Measurements from ENCODE around the gene SYNPR.

Gene SYNPR

DNA sequence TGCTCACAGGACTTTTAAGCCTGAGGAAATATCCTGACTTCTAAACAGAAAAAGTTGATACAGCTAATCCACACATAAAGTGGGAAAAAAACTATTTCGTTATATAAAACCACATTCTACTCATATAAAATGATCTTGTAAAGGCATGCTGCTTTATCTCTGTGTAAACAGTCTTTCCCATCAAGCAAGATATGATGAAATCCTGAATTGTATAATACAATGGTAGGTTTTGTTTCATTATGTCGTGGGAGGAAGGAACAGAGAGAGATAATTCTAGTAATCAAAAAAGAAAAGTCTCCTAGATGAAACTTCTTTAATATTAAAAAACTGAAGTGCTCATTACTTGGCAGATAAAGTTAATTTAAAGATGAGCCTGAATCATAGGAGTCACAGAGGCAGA, 281.8 kb downstream of the SYNPR start:
- no peak for DNase-seq

DNA sequence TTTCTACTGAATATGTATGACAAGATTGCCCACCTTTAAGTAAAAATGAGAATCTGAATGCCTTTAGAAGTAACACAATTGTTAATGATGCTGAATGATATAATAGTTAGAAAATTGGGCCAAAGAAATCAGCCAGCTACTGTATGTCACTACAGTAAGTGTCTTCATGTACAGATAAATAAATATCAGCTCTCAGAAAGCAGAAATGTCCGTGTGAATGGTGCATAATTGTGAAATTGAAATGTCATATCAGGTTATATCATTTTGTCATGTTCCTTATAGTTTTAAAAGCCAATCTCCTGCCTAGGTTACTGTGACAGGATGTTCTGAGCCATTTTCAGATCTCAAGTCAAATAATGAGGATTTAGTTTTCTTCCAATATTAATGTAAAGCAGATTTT, 283.8 kb downstream of the SYNPR start:
- DNase-seq: no peak

DNA sequence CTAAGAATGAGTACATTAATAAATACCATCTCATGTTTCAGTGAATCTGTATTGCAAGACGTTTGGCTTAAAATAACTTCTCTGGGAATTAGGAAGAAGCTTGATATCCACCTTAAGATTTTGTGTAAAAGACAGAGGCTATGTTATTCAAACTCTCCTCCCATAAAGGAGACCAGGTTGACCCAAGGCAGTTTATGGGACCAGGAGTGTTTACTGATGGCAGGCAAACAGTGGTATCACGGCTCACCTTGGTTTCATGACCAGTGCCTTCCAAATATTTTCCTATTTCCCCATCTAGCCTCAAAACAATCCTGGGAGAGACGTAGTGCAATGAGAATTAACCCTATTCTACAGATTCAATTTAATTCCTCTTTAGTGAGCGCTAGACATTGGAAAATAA, 284.2 kb downstream of the SYNPR start:
- DNase-seq: no peak

DNA sequence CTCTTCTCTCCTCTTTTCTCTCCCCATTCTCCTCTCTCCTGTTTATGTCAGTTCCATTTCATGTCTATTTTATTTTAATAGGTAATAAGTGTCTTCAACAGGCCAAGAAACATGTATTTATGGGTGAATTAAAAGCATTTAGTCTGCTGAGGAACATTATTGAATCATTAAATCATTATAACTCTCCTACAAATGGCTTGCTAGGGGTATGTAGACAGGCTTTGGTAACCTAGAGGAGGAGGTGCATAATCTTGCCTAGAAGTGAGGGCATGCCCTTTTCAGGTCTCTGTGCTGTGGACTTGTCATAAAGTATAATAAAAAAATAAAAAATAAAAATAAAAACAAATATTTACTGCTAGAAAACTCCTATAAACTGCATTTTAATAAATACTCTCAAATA, 285.5 kb downstream of the SYNPR start:
- no peak for DNase-seq

DNA sequence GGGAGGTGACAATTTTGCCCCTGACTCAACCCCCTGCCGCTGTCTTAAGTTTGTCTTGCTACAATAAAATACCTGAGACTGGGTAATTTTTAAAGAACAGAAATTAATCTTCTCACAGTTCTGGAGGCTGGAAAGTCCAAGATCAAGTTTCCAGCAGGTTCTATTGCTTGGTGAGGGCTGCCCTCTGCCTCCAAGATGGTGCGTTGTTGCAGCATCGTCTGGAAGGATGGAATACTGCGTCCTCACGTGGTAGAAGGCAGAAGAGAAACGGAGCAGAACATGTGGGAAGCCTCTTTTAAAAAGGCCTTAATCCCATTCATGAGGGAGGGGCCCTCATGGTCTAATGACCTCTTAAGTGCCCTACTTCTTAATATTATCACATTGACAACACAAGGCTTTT, 287.1 kb downstream of the SYNPR start:
- DNase-seq: no peak

DNA sequence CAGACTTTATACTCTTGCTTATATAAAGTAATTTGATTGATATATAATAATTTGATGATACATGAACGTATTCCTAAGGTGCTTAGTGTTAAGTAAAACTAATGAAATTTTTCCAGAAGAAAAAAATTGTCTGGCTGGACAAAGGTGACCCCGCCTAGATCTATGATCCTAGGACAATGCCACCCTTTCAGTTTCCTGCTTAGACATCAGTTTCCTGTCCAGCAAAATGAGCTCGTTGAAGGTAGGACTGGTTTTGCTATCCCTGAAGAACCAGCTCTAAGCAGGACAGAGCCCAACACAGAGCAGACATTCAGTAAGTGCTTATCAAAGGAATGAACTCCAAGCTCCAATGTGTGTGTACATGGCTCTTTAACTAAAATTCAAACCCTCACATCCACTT, 293.6 kb downstream of the SYNPR start:
- no peak for DNase-seq

DNA sequence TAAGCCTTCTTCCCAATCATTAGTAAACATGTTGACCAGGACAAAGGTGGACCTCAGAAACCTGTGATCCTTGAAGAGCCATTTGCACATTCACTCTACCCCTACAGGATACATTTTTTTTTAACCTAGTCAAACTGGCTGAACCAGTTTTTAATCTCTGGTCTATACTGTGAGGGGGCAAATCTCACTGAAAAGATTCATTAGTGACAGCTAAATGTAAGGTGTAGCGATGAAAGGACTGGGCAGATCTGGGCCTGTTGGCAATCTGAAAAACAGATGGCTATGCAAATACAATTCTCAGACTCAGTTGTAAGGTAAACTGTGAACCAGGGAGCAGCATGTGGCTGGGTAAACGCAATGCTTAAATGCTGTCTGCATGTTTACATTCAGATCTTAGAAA, 298.7 kb downstream of the SYNPR start:
- no peak for DNase-seq

DNA sequence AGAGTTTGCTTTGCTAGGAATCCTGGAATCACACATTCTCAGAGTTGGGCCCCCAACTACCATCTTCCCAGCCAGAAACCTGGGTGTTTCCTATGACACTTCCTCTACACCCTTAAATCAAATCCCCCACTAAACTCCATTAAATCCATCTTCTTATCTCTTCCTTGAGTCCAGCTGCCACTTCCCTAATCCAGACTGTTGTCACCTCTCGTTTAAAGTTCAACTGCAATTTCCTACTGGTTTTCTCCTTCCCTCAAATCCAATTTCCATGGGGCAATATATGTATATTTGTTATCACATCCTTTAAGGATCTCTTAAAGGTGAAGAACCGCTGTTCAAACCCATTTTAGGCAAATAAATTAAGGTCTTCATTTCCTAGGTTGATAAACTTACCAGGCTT, 300.8 kb downstream of the SYNPR start:
- DNase-seq: no peak

DNA sequence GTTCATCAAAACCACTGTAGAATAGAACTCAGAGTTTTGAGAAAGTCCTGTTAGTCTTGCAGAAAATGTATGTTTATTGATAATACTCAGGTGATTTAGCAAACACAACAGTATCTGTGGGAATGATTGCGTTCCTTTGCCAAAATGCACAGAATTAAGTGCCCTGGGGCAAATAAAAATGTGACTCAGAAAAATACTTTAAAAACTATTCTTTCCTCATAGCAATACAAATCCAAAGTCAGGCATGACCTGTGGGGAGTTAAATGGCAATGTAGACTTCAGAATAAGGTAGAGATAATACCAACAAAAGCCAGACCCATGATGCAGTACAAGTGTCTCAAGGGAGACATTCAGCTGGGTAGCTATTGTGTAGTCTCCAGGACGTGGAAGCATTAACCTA, 302.0 kb downstream of the SYNPR start:
- no peak for DNase-seq

DNA sequence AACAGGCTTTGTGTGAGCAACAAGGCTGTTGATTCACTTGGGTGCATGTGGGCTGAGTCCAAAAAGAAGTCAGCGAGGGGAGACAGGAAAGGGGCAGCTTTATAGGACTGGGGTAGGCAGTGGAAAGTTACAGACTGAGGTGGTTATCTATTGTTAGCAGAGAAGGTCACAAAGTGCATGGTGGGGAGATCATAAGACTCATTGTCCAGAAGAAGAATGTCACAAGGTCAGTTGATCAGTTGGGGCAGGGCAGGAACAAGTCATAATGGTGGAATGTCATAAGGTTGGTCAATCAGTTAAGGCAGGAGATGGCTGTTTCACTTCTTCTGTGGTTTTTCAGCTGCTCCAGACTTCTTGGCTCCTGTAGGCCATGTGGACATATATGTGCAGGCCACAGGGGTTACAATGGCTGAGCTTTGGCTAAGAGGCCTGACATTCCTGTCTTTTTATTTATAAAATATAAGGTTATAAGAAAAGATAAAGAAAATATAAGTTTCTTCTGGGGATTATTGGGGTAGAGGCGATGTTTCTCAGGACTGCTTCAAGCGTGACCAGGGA, 304.9 kb downstream of the SYNPR start:
- no peak for DNase-seq

DNA sequence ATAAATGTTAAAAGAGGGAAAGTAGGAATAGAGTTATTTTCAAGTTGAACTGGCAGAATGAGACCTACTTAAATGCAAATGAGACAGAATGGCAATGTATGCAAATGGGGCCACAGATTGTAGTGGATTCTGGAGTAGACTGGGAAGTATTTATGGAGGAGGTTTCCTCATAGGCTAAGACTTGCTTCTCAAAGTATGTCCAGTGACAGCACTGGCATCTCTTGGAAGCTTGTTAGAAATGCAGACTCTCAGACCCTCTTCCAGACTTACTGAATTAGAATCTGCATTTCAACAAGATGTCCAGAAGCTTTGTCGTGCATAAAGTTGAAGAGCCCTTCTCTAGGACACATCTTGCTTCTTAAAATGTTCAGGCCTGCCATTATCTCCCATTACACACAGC, 306.6 kb downstream of the SYNPR start:
- DNase-seq: no peak

DNA sequence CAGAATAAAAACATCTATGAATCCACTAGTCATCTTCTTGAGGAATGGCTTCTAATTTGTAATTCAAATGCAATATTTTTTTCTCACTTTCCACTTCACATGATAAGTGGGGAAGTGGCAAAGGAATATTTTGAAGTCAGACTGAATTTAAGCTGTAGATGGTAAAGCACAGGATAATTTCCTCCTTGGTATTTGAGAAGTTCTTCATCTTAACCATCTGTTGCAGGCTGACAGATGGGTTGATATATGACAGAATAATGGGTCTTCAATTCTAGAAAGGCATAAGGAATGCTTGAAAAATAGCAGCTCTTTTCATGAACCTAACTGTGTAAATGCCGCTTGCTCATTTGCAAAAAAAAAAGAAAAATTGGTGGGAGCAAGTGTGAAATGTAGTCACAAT, 307.8 kb downstream of the SYNPR start:
- no peak for DNase-seq

DNA sequence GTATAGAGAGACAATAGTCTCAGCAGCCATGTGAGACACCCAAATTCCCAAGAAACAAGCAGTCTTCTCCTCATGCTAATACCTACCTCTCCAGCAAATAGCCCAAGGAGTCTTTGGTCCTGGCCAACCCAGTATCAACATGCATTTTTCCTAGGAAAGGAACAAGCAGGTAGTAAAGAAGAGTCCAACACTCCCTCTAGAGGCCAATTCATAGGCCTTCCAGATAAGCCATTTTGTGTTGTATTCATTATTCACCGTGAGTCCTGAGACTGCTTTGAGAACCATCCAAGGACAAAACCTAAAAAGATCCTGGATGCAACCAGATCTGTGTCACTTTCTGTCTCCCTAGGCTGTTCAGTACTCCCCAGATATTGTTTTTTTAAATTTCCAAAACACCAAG, 310.8 kb downstream of the SYNPR start:
- DNase-seq: no peak

DNA sequence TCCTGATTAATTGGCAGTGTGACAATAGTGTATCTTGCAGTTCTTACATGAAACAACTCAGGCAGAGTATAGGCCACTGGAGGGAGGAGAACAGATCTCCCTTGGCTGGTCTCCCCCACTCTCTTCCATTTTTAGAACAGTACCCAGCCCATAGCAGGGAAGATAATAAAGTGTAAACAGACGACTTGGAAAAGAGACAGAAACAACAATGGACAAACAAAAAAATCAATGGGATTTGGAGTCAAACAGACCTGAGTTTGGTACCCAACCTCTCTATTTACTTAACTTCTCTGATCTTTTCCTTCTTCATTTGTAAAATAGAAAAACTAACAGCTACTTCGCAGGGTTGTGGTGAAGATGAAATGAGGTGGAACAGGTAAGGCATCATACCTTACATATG, 315.7 kb downstream of the SYNPR start:
- DNase-seq: no peak

DNA sequence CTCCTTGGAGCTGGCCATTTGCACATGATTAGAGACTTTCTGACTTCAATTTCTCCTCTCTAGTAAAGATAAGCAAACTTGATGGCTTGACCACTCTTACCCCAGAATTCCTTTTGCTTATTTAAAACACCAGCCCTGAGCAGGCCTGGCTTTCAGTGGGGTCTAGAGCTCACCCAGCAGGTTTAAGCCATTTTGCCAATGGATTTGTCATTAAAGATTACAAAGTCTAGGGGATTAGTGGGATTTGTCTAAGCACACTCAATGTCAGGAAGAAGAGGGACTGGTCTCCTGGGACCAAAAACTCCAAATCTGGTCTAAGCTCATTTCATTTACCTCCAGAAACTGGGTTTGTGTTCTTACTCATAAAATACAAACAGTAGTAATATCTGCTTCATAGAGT, 317.1 kb downstream of the SYNPR start:
- DNase-seq: no peak

DNA sequence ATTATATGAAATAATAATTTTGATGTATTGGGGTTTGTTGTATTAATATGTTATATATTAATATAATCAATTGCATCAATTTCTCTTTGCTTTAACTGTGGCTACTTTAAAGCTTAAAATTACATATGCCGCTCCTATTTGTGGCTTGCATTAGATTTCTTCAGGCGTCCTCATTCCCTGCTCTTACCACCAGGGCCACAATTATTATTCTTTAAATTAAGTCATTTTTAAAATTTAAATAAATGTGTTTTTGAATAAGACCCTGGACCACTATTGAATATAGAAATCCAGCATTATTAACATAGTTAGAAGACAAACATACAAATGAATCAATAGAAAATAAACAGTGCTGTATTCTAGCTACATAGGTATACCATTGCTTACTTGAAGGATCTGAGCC, 318.9 kb downstream of the SYNPR start:
- no peak for DNase-seq

DNA sequence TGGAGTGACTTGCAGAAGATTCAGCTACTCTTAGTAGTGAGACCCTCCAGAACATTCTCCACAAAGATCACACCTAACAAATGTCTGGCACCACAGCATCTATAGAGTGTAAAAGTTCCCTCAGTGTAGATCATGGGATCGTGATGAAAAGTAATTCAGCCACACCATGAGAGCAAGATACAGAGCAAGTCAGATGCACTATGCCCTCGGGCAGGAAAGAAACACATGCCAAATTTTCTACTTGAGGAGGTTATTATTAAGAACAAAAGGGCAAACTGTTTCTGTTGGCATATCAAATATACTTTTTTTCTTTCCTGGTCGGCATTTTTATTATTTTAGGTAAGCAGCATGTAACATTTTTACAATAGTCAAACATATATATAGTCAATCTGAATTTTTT, 329.6 kb downstream of the SYNPR start:
- DNase-seq: no peak

DNA sequence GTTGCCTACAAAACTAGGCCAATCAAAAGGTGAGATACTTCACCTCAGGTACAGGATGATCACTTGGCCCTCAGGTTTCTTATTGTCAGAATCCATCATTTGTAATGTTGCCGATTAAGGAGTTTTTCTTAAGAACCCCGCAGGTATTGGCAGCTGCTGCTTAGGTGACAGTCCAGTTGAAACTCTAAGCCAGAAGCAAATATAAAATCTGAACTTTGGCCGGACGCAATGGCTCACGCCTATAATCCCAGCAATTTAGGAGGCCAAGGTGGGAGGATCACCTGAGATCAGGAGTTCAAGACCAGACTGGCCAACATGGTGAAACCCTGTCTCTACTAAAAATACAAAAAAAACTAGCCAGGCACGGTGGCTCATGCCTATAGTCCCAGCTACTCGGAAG, 331.3 kb downstream of the SYNPR start:
- no peak for DNase-seq

DNA sequence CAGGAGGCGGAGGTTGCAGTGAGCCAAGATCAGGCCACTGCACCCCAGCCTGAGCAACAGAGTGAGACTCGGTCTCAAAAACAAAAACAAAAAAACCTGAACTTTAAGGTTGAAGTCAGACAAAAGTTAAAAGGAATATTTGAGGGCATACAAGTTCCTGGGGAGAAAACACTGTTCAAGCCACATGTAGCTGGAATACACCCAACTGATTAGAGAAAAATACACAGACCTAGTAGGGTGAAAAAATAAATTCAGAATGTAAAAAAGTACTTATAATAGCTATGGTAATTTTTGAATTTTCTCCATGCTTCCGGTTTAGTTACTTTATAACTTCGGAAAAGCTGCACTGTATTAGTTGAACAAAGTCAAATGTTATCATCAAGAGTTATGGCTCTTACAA, 331.7 kb downstream of the SYNPR start:
- no peak for DNase-seq

DNA sequence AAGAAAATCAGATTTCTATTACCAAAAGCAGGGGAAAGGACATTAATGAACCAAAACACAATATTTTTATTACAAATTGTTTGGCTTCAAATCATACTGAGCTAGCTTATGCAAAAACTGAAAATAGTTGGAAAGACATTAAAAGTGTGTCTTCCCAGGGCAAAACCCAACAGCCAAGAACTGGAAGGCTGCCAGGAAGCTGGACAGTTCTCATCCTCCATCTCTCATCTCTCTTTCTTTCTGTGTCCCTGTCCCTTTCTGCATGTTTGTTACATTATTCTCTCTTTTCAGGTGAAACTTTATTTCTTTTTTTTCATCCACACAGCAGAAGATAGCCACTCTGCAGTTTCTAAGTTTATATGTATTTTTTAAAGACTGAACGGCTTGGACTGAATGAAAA, 333.3 kb downstream of the SYNPR start:
- no peak for DNase-seq

DNA sequence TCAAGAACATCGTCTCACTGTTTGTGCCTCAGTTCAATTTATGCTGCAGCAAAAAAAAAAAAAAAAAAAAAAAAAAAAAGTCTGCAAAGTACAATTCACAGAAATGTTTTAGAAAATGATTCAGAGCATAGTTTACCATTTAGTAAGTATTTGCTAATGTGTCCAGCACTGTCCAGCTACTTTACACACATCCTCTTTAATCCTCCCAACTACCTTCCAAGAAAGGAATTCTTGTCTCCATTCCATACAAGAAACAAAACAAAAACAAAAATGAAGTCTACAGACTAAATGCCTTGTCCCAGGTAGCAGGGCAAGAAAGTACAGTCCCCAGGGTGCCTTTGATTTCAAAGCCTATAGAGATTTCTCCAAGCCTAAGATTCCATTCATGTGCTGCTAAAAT, 335.5 kb downstream of the SYNPR start:
- no peak for DNase-seq

DNA sequence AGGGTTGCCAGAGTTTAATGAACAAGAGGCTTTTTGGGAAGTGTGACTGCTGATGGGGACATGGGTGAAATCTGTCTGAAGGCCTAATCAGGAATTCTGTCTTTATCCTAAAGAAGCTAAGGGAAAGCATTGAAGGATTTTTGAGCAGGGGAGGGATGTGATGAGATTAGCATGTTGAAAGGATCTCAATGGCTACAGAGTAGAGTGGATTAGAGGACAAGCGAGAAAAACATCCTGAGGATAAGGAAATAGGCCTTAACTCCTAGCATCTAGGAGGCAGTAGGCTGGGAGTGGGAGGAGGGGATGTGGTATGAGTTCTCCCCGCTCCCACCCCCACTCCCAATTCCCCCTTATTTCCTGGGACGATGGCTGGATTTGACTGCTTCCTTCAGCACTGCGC, 339.3 kb downstream of the SYNPR start:
- DNase-seq: no peak

DNA sequence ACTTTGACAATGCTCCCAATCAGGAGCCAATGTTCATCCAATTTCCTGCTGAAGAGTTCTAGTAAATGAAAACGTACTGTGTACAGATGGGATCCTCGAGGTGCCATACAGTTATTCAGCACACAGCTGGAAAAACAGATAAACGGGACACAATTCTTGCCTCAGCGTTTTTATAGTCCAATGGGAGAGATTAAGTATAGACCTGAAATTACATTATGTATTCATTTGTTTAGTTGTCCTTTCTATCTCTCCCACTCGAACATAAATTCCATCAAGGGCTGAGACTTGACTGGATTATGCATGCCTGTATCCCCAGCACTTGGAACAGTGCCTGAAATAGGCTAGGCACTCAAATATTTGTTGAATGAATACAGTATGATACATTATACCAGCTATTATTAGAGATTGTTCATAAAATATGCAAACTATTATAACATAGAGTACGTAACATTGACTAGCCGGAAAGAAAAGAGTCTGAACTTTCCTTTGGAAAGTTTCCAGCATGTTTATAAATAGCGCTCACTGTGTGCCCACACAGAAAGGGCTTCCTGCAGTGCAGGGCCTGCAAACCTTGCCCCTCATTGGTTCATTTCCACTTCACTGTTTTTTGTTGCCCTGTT, 346.9 kb downstream of the SYNPR start:
- DNase-seq: no peak

DNA sequence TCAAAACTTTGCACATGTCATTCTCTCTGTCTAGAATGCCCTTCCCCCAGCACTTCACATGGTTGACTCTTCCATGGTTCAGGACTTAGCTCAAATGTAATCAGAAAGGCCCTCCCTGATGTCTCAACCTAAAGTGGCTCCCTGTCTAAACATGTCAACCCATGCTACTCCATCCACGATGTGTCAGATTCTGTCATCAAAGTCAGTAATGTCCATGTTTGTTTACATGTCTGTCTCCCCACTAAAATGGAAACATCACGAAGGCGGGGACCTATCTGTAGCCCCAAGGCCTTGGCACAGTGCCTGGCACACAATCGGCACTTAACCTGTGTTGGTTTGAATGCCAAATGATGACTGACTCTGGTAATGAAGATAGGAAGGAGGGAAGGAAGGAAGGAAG, 353.6 kb downstream of the SYNPR start:
- DNase-seq: no peak

DNA sequence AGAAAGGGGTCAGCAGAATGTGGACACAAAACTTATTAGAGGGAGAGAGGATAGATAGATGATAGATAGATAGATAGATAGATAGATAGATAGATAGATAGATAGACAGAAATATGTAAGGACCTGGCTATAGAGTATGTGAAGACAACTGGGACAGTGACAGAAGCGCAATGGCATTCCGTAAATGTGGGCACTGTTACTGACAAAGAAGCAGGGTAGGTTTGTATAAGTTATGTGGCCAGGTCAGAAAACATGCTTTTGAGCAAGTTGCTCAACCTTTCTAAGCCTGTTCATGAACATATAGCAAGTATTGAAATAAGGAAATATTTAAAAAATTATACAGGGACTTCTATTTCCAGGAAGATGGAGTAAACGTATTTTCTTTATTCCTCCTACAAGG, 357.1 kb downstream of the SYNPR start:
- DNase-seq: no peak

DNA sequence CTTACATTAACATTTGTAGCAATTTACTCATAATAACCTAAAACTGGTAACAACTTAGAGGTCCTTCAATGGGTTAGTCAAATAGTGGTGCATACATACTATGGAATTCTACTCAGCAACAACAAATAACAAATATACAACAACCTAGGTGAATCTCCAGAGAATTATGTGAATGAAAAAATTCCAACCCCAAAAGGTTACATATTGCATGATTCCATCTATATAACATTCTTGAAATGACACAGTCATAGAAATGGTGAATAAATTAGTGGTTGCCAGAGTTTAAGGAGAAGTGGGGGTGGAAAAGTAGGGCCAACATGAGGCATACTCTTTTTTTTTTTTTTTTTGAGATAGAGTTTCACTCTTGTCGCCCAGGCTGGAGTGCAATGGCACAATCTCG, 361.7 kb downstream of the SYNPR start:
- no peak for DNase-seq
